Stimulated activated naive CD8-positive, alpha-beta T cell treated with anti-CD3 and anti-CD28 coated beads, Interleukin-15, Interleukin-2, amounts not matched to agents 100 ng/mL and 50 ng/mL, for 24 hours (primary cell): Measurements from ENCODE around the gene CITED4.
A peak's percentile ranks its signal among the peaks of the same experiment; 100 is the strongest.

Experiments used
- H3K27ac Mint-ChIP-seq: one replicate; pipeline ENCODE4 v1.8.0; 2021; ENCODE audit warnings: mild to moderate bottlenecking, mixed read lengths
- H3K27me3 Mint-ChIP-seq: one replicate; pipeline ENCODE4 v1.8.0; 2021; ENCODE audit warnings: mixed read lengths
- H3K36me3 Mint-ChIP-seq: one replicate; pipeline ENCODE4 v1.8.0; 2021; ENCODE audit warnings: low read depth, mixed read lengths
- H3K4me1 Mint-ChIP-seq: one replicate; pipeline ENCODE4 v1.8.0; 2021; ENCODE audit warnings: low read depth, mixed read lengths
- H3K4me3 Mint-ChIP-seq: one replicate; pipeline ENCODE4 v1.8.0; 2021; ENCODE audit warnings: mild to moderate bottlenecking, mixed read lengths
- H3K9me3 Mint-ChIP-seq: one replicate; pipeline ENCODE4 v1.8.0; 2021; ENCODE audit warnings: mixed read lengths

CITED4 gene, protein sequence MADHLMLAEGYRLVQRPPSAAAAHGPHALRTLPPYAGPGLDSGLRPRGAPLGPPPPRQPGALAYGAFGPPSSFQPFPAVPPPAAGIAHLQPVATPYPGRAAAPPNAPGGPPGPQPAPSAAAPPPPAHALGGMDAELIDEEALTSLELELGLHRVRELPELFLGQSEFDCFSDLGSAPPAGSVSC

DNA sequence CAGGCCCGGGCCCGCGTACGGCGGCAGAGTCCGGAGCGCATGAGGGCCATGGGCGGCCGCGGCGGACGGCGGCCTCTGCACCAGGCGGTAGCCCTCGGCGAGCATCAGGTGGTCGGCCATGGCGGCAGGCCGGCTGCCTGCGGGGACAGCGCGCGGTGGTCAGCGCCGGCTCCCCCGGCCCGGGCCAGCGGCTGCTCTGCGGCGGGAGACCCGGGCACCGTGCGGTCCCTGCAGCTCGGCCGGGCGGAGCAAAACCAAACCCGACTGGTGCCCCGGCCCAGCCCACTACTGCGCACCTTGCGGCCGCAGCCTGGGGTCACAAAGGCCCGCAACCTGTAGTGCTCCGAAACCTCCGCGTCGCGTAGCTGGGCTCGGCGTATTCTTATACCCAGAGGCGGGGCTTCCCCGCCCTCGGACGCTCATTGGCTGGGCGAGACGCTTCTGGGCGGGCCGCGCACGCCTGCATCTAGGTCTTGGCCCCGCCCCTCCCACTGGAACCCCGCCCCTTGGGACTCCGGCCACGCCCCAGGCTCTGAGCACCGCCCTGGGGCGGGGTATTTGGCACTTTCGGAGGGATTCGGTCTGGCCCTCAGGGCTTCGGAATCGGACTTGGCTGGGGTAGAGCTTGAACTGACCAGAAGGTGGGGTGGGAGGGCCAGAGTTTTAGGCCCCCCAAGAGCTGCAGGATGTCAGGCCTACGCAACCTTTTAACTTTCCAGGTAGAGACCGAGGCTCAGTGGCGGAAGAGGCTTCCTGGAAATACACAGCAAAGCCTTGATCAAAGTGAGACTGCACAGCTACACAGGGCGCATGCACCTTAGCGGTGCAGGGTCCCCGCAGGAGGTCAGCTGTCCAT, at the start of gene CITED4:
TSS of gene CITED4 (minus strand) at position 356 of the 856 bp plus-strand sequence. CDS start at position 120, 236 bp downstream.
- H3K4me3 Mint-ChIP-seq, result peak within 1 kb of the TSS; percentile 88
- H3K4me1 Mint-ChIP-seq, result peaks cover 16% of the 10 kb centered on the region
- peaks cover 17% of the 10 kb centered on the region for H3K27me3 Mint-ChIP-seq
- H3K9me3 Mint-ChIP-seq, result no peaks in the 10 kb centered on the region
- H3K36me3 Mint-ChIP-seq, result no peaks in the 10 kb centered on the region
- peak within 1 kb of the TSS; percentile 78 for H3K27ac Mint-ChIP-seq

DNA sequence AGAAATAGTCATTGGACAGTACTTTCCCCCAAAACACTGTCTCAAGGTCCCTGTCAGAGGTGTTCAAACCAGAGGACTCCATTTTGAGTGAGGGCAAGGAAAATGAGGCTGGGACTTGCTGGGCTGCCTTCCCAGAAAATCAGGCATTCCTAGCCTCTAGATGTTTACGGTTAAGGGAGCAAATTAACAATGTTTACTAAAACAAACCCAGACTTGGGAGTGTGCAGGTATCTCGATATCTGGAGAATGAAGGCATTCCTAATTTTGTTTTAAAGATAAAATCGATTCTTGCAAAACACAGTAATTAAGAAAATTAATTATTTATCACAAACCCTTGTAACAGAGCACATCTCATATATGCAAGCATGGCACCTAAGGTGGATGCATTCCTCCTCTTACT, 48.9 kb upstream of the CITED4 start:
- no peaks in the 10 kb centered on the region for H3K4me1 Mint-ChIP-seq
- H3K27me3 Mint-ChIP-seq, result no peaks in the 10 kb centered on the region
- no peaks in the 10 kb centered on the region for H3K36me3 Mint-ChIP-seq
- no peak overlapping the region for H3K27ac Mint-ChIP-seq
- H3K4me3 Mint-ChIP-seq, result no peak overlapping the region
- H3K9me3 Mint-ChIP-seq, result no peaks in the 10 kb centered on the region

DNA sequence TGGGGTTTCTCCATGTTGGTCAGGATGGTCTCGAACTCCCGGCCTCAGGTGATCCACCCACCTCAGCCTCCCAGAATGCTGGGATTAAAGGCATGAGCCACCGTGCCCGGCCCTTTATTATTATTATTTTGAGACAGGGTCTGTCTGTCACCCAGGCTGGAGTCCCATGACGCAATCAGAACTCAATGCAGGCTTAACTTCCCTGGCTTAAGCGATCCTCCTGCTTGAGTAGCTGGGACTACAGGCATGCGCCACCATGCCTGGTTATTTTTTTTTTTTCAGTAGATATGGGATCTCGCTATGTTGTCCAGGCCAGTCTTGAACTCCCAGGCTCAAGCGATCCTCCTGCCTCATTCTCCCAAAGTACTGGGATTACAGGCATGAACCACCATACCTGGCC, 47.1 kb upstream of the CITED4 start:
- no peak overlapping the region for H3K27ac Mint-ChIP-seq
- no peaks in the 10 kb centered on the region for H3K4me1 Mint-ChIP-seq
- peaks cover 3% of the 10 kb centered on the region for H3K27me3 Mint-ChIP-seq
- H3K9me3 Mint-ChIP-seq, result no peaks in the 10 kb centered on the region
- H3K4me3 Mint-ChIP-seq, result no peak overlapping the region
- no peaks in the 10 kb centered on the region for H3K36me3 Mint-ChIP-seq

DNA sequence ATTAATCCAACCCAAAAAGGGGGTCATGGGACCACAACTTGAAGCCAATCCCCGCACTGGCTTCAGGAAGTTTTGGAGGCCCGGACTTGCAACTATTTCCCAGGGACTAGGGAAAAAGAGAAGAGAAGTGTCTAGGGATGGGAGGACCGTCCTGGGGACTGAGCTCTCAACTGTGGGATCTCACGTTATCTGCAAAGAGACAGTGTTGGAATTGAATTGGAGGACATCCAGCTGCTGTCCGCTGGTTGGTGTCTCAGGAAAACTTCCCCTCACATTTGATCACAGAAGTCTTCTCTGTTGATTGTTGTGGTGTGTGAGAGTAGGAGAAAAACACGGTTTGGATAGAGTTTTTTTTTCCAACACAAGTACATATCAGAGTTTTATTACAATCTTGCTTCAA, 46.2 kb upstream of the CITED4 start:
- Mint-ChIP-seq H3K27ac (no peak overlapping the region), H3K4me1 (no peaks in the 10 kb centered on the region), H3K36me3 (no peaks in the 10 kb centered on the region), H3K4me3 (no peak overlapping the region), H3K27me3 (peaks cover 3% of the 10 kb centered on the region), H3K9me3 (no peaks in the 10 kb centered on the region)

DNA sequence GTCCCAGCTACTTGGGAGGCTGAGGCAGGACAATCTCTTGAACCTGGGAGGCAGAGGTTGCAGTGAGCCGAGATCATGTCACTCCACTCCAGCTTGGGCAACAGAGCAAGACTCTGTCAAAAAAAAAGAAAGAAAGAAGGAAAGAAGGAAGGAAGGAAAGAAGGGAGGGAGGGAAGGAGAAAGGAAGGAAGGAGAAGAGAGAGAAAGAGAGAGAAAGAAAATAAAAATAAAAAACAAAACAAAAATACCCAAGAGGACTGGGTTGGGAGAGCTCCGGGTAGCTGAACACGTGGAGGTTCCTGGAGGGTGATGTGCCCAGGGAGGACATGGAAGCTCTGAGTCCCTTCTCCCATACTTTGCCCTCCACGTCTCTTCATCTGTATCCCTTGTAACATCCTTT, 45.7 kb upstream of the CITED4 start:
- Mint-ChIP-seq H3K27ac (no peak overlapping the region), H3K27me3 (peaks cover 3% of the 10 kb centered on the region), H3K4me1 (no peaks in the 10 kb centered on the region), H3K36me3 (no peaks in the 10 kb centered on the region), H3K9me3 (no peaks in the 10 kb centered on the region), H3K4me3 (no peak overlapping the region)

DNA sequence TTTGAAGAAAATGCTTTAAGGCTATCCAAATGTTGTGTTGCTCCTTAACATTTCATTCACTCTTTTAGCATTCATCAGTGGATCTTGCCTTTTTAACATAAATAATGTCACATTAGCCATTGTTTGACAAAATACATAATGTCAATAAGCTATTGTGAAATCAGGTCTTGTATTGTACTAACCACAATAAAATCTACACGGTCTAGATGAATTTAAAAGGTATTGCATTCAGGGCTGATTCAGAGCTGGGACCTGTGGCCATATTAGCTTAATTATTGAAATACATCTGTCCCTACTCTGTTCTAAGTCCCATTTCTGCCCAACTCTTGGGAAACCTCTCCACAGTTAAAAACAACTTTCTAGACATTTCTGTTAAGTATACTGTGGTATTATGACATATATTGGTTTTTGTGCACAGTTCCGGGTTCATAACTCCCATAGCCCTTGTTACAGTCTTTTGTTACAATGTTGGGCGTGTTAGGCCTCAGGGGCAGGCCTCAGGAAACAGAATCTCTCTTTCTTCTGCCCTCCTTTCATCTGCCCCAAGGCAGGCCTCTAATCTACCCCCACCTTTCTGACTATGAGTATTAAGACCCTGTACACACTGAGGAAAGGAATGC, 44.7 kb upstream of the CITED4 start:
- no peak overlapping the region for H3K4me3 Mint-ChIP-seq
- no peaks in the 10 kb centered on the region for H3K36me3 Mint-ChIP-seq
- H3K9me3 Mint-ChIP-seq, result no peaks in the 10 kb centered on the region
- no peak overlapping the region for H3K27ac Mint-ChIP-seq
- H3K27me3 Mint-ChIP-seq, result peaks cover 3% of the 10 kb centered on the region
- no peaks in the 10 kb centered on the region for H3K4me1 Mint-ChIP-seq

DNA sequence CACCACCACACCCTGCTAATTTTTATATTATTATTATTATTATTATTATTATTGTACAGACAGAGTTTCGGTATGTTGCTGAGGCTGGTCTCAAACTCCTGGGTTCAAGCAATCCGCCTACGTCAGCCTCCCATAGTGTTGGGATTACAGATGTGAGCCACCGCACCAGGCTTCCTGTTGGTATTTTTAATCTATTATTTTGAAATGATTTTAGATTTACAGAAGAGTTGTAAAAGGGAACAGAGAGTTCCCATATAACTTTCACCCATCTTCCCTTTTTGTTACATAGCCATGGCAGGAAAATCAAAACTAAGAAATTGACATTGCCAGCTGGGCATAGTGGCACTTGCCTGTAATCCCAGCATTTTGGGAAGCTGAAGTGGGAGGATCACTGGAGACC, 42.9 kb upstream of the CITED4 start:
- H3K4me3 Mint-ChIP-seq, result no peak overlapping the region
- no peak overlapping the region for H3K27ac Mint-ChIP-seq
- H3K36me3 Mint-ChIP-seq, result no peaks in the 10 kb centered on the region
- no peaks in the 10 kb centered on the region for H3K4me1 Mint-ChIP-seq
- peaks cover 3% of the 10 kb centered on the region for H3K27me3 Mint-ChIP-seq
- no peaks in the 10 kb centered on the region for H3K9me3 Mint-ChIP-seq

DNA sequence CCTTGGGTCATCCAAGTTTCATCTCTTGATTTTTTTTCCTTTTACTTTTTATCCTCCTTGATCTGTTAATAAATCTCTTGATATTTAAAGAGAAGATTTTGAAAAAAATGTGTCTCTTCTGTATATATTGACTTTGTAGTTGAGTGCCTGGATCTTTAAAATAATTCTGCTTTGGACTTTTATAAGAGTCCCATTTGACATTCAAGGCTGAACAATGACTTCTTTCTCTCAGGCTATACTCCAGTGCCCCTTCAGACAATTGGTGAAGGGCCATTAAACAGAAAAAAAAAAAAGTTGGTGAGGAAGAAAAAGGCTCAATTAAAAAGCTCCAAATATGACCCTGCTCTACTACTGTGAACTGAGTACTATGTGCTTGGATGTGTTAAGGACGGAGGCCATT, 40.9 kb upstream of the CITED4 start:
- H3K27me3 Mint-ChIP-seq, result peaks cover 3% of the 10 kb centered on the region

DNA sequence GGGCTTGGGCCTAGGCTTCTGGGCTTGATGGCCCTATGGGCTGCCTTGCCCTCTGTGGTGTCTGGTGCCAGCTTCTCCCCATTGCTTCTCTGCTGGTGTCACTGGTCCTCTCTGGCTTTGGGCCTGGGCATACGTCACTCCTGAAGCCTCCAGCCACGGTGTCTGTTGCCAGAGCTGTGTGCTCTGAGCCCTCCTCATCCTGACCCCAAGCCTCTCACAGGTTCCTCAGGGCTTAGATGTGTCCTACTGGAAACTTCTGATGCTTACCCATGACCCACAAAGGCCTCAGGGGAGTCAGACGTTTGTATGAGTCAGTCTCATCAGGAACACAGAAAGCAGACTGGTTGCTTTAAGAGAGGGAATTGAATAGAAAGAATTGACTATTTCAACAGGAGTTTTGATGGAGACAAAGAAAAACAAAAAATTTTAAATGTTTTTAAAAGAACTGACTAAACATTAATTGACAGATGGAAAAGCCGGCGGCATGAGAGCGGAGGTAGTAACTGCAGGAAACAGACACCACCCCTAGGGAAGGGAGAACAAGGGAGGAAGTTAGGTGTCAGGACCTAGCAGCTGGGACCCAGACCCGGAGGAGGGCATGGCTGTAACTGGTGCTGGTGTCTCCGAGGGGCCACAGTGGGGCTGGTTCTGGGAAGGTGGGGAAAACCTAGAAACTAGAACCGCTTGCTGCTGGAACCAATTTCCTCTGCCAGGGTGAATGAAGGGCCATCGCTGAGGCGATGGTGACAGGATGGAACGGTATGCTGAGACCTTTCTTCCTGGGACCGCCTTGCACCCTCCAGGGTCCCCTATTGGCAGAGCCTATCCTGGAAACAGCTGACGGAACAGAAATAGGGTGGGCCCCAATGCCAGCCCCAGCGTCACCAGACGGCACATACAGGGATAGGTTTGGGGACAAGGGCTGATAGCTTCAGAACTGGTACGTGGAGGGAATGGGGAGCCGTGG, 40.0 kb upstream of the CITED4 start:
- H3K9me3 Mint-ChIP-seq, result no peaks in the 10 kb centered on the region
- no peak overlapping the region for H3K4me3 Mint-ChIP-seq
- no peaks in the 10 kb centered on the region for H3K36me3 Mint-ChIP-seq
- peaks cover 9% of the 10 kb centered on the region for H3K4me1 Mint-ChIP-seq
- H3K27me3 Mint-ChIP-seq, result peaks cover 3% of the 10 kb centered on the region
- no peak overlapping the region for H3K27ac Mint-ChIP-seq

More for the DNA sequence above, 40.9 kb upstream of the CITED4 start:
- H3K4me3 Mint-ChIP-seq, result no peak overlapping the region
- no peak overlapping the region for H3K27ac Mint-ChIP-seq
- no peaks in the 10 kb centered on the region for H3K36me3 Mint-ChIP-seq
- peaks cover 5% of the 10 kb centered on the region for H3K4me1 Mint-ChIP-seq
- H3K9me3 Mint-ChIP-seq, result no peaks in the 10 kb centered on the region

DNA sequence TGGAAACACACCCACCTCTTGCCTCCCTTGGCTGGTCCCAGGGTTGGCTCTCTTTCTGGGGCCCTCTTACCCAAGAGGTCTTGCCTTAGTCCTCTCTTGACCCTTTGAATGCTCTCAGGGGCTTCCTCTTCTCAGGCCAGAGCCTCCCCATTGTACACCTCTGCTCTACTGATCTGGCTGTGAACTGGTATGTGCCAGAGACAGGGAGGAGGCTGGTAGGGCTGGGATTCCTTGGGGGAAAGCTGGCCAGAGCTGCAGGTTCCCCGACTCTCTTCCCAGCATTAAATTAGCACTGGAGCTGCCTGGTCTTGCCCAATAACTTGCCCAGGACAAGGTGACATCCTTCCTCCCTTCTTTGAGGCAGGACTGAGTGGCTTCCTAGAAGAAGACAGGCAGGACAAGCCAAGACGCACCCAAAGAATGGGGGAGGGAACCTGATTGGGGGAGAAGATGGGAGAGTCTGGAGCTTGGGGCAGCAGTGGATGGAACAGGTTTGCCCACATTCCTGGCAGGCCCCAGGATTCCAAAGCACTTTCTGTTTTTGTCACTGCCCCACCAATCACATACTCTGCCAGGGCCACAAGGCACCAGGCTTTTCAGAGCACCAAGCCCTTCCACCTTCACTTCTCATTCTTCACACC, 37.2 kb upstream of the CITED4 start:
- no peak overlapping the region for H3K27ac Mint-ChIP-seq
- H3K9me3 Mint-ChIP-seq, result peaks cover 9% of the 10 kb centered on the region

DNA sequence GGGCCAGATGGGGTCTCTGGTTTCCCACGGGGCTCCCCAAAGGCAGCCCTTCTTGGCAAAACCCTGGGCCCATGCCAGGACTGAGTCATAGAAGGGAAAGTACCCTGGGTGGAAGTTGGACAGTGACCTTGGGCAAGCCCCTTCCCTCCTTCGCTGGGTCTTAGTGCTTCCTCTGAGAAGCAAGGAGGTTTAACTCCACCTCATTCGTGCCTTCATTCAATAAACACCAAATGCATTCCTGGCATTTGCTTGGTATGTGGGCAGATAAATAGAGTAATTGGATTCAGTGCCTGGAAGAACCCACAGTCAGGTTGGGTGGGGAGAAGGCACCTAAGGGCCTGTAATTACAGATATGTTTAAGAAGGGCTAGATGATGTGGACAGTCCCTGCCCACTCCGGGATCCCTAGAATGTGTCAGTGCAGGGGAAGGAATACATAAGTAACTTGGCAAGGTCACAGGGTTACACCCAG, 36.3 kb upstream of the CITED4 start:
- no peak overlapping the region for H3K27ac Mint-ChIP-seq
- no peak overlapping the region for H3K4me3 Mint-ChIP-seq
- peaks cover 14% of the 10 kb centered on the region for H3K4me1 Mint-ChIP-seq
- peaks cover 3% of the 10 kb centered on the region for H3K36me3 Mint-ChIP-seq
- no peaks in the 10 kb centered on the region for H3K27me3 Mint-ChIP-seq
- peaks cover 14% of the 10 kb centered on the region for H3K9me3 Mint-ChIP-seq

More for the DNA sequence above, 37.2 kb upstream of the CITED4 start:
- H3K4me1 Mint-ChIP-seq, result peaks cover 14% of the 10 kb centered on the region
- peaks cover 3% of the 10 kb centered on the region for H3K36me3 Mint-ChIP-seq
- H3K4me3 Mint-ChIP-seq, result no peak overlapping the region
- no peaks in the 10 kb centered on the region for H3K27me3 Mint-ChIP-seq

DNA sequence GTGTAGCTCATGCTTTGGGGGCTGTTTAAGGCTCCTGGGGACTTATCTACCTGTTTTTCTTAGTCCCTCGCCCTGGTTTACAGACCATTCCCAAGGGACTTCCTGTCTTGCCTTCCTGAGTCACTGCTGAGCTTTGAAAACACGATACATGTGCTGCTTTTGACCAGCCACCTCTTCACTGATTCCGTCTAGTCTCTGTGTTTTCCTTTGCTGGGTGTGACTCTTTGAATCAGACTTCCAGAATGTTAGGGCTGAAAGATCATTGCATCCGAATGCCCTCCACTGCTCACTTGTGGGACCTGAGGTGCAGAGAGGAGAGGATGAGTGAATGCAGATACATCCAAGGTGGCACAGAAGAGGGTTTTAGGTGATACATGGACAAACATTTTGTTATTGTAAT, 35.4 kb upstream of the CITED4 start:
- Mint-ChIP-seq H3K27me3 (no peaks in the 10 kb centered on the region), H3K36me3 (peaks cover 3% of the 10 kb centered on the region), H3K4me1 (peaks cover 14% of the 10 kb centered on the region), H3K4me3 (no peak overlapping the region), H3K9me3 (peaks cover 20% of the 10 kb centered on the region), H3K27ac (no peak overlapping the region)

DNA sequence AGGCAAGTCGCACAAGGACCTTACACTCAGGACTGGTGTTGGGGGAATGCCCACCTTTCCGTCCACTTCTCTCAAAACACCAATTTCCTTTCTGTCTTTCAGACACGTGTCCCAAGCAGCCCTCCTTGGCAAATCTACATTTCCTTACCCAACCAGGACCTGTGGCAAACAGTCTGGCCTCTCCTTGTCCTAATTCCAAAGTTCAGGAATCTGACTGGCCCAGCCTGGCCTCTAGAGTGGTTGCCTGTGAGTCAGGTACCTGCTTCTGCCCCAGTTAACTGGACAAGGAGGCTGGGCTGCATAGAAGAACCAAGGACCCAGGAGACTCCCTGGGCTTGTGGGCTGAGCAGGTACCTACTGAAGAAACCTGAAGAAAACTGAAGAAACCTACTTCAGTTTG, 34.3 kb upstream of the CITED4 start:
- H3K4me1 Mint-ChIP-seq, result peaks cover 14% of the 10 kb centered on the region
- H3K4me3 Mint-ChIP-seq, result no peak overlapping the region
- no peaks in the 10 kb centered on the region for H3K27me3 Mint-ChIP-seq
- peaks cover 3% of the 10 kb centered on the region for H3K36me3 Mint-ChIP-seq
- H3K9me3 Mint-ChIP-seq, result peaks cover 20% of the 10 kb centered on the region
- H3K27ac Mint-ChIP-seq, result no peak overlapping the region

DNA sequence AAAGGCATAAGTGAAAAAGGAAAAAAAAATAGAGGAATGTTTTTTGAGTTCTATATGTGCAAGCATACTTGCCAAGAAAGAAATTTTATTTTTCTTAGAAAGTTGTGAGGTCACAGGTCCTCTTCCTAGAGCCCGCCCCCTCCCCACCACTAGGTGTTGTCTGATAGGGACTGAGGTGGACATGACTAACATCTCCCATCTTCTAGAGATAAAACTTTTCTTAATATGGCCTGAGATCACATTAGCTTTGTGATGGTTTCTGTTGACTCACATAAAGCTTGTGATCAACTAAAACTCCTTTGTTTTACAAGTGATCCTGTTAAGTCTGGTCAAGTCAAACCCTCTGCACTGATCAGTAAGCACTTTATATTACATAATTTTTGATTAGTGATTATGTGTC, 33.4 kb upstream of the CITED4 start:
- Mint-ChIP-seq H3K9me3 (peaks cover 20% of the 10 kb centered on the region), H3K36me3 (peaks cover 3% of the 10 kb centered on the region), H3K27me3 (no peaks in the 10 kb centered on the region), H3K4me3 (no peak overlapping the region), H3K4me1 (peaks cover 14% of the 10 kb centered on the region), H3K27ac (no peak overlapping the region)
